B cell (primary cell): ENCODE measurements around the gene LTB.

Experiments used
- CTCF ChIP-seq: fragments of 200-600 bp; IDR thresholded peaks from one replicate; pipeline ENCODE4 v1.8.0; 2022; ENCODE audit warnings: antibody characterized with exemption, mild to moderate bottlenecking
- EZH2 ChIP-seq: IDR thresholded peaks from 2 replicates; pipeline ENCODE4 v1.6.1; 2012; ENCODE audit warnings: borderline replicate concordance, low read depth, mild to moderate bottlenecking, moderate library complexity, low read length; ENCODE audit not compliant: insufficient read depth, poor library complexity, severe bottlenecking

- TF ChIP-seq CTCF (peak; percentile 98), EZH2 (no peak)
Observed at GRCh38 chr6:31546339-31546957, 35.8 kb downstream of the LTB start, which contains the start of gene ATP6V1G2.
